ENCODE measurements around the gene DNM2.

- TF ChIP-seq ZNF274 (IDR thresholded peaks at IDR 0.05; ENCODE audit: low read depth, low read length) (no peak), SUZ12 (IDR thresholded peaks at IDR 0.05; ENCODE audit: extremely low read depth, insufficient read depth, insufficient read length) (no peak)
Observed at GRCh38 chr19:10812902-10813404, 95.1 kb downstream of the DNM2 start.
